ENCODE data around the gene VSIR. TPM values are rescaled to one million over a fixed set of nuclear protein-coding genes. Genes with fewer than 3 reads are reported as not detected.

VSIR gene
- total RNA-seq, 1 experiment from 2014 or later: 57.7 TPM

- ChIA-PET POLR2A (ENCODE audit: unreplicated experiment) (interaction anchor here (0.5 to 0.7 kb wide), 4 partner anchors 24 to 1165 kb away, joined by 3 to 9 read pairs (median 4); no protein-coding TSS in a partner anchor), CTCF (no interaction called here)
- no peaks in the 10 kb centered on the region for H3K9me2 ChIP-seq (ENCODE audit: insufficient read depth)
- H3K27me3 ChIP-seq (ENCODE audit: insufficient read depth, low read depth): no peaks in the 10 kb centered on the region
- DNase-seq: no peak
- TF ChIP-seq CTCF (conservative IDR thresholded peaks at IDR 0.05) (no peak), EZH2 (IDR thresholded peaks at IDR 0.05; ENCODE audit: low read depth) (no peak)
- H3K4me1 ChIP-seq (replicated peaks; ENCODE audit: insufficient read depth): no peaks in the 10 kb centered on the region
- BruUV-seq (replicated peaks): no TSS peak
- intact Hi-C loops (cut with micrococcal nuclease; ENCODE audit: unreplicated experiment): no loop called here
- no peak overlapping the region for H3K27ac ChIP-seq
- no peak overlapping the region for H3K4me3 ChIP-seq
- H3K9me3 ChIP-seq (ENCODE audit: insufficient read depth, low read depth): no peaks in the 10 kb centered on the region
- no peaks in the 10 kb centered on the region for H3K36me3 ChIP-seq (ENCODE audit: low read depth)
- no peaks in the 10 kb centered on the region; the same call in 1 of the 2 replicates for H3F3A ChIP-seq (ENCODE audit: insufficient read depth, low read depth)
- H2AFZ ChIP-seq: no peak overlapping the region
- no peaks in the 10 kb centered on the region for H4K20me1 ChIP-seq (ENCODE audit: insufficient read depth)
- H3K79me2 ChIP-seq (ENCODE audit: low read depth): no peaks in the 10 kb centered on the region
- no peak overlapping the region for H3K4me2 ChIP-seq
Observed at GRCh38 chr10:71743089-71743838, 30.1 kb downstream of the VSIR start.

GRCh38 chr10:71742301-71743088, 30.8 kb downstream of the VSIR start:
- no peaks in the 10 kb centered on the region for H3K27me3 ChIP-seq (ENCODE audit: insufficient read depth, low read depth)
- H4K20me1 ChIP-seq (ENCODE audit: insufficient read depth): no peaks in the 10 kb centered on the region
- no peak overlapping the region for H2AFZ ChIP-seq
- TF ChIP-seq CTCF (conservative IDR thresholded peaks at IDR 0.05) (no peak), EZH2 (IDR thresholded peaks at IDR 0.05; ENCODE audit: low read depth) (no peak)
- no peak for DNase-seq
- ChIA-PET POLR2A (ENCODE audit: unreplicated experiment) (interaction anchor here (0.5 to 0.7 kb wide), 5 partner anchors 24 to 1166 kb away, joined by 3 to 9 read pairs (median 3); no protein-coding TSS in a partner anchor), CTCF (no interaction called here)
- H3K4me1 ChIP-seq (replicated peaks; ENCODE audit: insufficient read depth): no peaks in the 10 kb centered on the region
- no peaks in the 10 kb centered on the region for H3K36me3 ChIP-seq (ENCODE audit: low read depth)
- no peaks in the 10 kb centered on the region for H3K9me2 ChIP-seq (ENCODE audit: insufficient read depth)
- H3K27ac ChIP-seq: no peak overlapping the region
- H3F3A ChIP-seq (ENCODE audit: insufficient read depth, low read depth): no peaks in the 10 kb centered on the region; the same call in 1 of the 2 replicates
- no peaks in the 10 kb centered on the region for H3K9me3 ChIP-seq (ENCODE audit: insufficient read depth, low read depth)
- no peak overlapping the region for H3K4me3 ChIP-seq
- intact Hi-C loops (cut with micrococcal nuclease; ENCODE audit: unreplicated experiment): no loop called here
- H3K4me2 ChIP-seq: no peak overlapping the region
- H3K79me2 ChIP-seq (ENCODE audit: low read depth): no peaks in the 10 kb centered on the region
- no TSS peak for BruUV-seq (replicated peaks)

GRCh38 chr10:71741671-71742070, 31.6 kb downstream of the VSIR start:
- no peak for TF ChIP-seq CTCF (conservative IDR thresholded peaks at IDR 0.05)
- TF ChIP-seq EZH2 (IDR thresholded peaks at IDR 0.05; ENCODE audit: low read depth): no peak
- Histone ChIP-seq H3K4me3 (no peak overlapping the region), H4K20me1 (ENCODE audit: insufficient read depth) (no peaks in the 10 kb centered on the region), H3F3A (ENCODE audit: insufficient read depth, low read depth) (peaks cover 3% of the 10 kb centered on the region; the same call in 1 of the 2 replicates), H3K27me3 (ENCODE audit: insufficient read depth, low read depth) (no peaks in the 10 kb centered on the region), H3K4me2 (no peak overlapping the region), H3K4me1 (replicated peaks; ENCODE audit: insufficient read depth) (peaks cover 8% of the 10 kb centered on the region), H3K79me2 (ENCODE audit: low read depth) (no peaks in the 10 kb centered on the region), H3K9me3 (ENCODE audit: insufficient read depth, low read depth) (no peaks in the 10 kb centered on the region), H2AFZ (no peak overlapping the region), H3K9me2 (ENCODE audit: insufficient read depth) (no peaks in the 10 kb centered on the region), H3K27ac (no peak overlapping the region), H3K36me3 (ENCODE audit: low read depth) (no peaks in the 10 kb centered on the region)
- DNase-seq: no peak
- no TSS peak for BruUV-seq (replicated peaks)
- CTCF ChIA-PET: no interaction called here
- intact Hi-C loops (cut with micrococcal nuclease; ENCODE audit: unreplicated experiment): no loop called here
- POLR2A ChIA-PET (ENCODE audit: unreplicated experiment): interaction anchor here (0.5 kb wide), 1 partner anchor 115 kb away, joined by 4 read pairs; no protein-coding TSS in a partner anchor

Measured in PC-9 (cell line).